Thoracic aorta (tissue), 2 donors: ENCODE results near the gene FCMR. TPM values are rescaled to one million over a fixed set of nuclear protein-coding genes. Genes with fewer than 3 reads are reported as not detected.

ENCODE experiments used
- ATAC-seq: fragments of 150-250 bp; one replicate; pipeline ENCODE4 v1.8.0; 2017; ENCODE audit warnings: low read depth; ENCODE audit not compliant: insufficient number of reproducible peaks, low FRiP score
- DNase-seq: peaks from one replicate; pipeline ENCODE4 v3.0.0-alpha.2; 2020; ENCODE audit warnings: low spot score
- H3K27ac ChIP-seq, 2 donors: fragments of 200-600 bp; sonication (generic); 1 replicate in 1 of 2; 2 replicates in 1 of 2; pipeline ENCODE4 v1.5.1; 2016; ENCODE audit warnings: mild to moderate bottlenecking in 2 of 2, moderate library complexity in 2 of 2
- H3K27me3 ChIP-seq: fragments of 200-600 bp; sonication (generic); replicated peaks from 2 replicates; pipeline ENCODE4 v1.6.0; 2016; ENCODE audit warnings: mild to moderate bottlenecking; ENCODE audit not compliant: insufficient read depth
- H3K36me3 ChIP-seq: fragments of 200-600 bp; sonication (generic); one replicate; pipeline ENCODE4 v1.5.1; 2016
- H3K4me1 ChIP-seq, 2 donors: fragments of 200-600 bp; sonication (generic); 1 replicate in 1 of 2; 2 replicates in 1 of 2; pipeline versions ENCODE4 v1.5.1 to v1.6.0; 2016; ENCODE audit warnings: low read depth in 2 of 2, mild to moderate bottlenecking in 1 of 2; ENCODE audit not compliant: control insufficient read depth in 1 of 2
- H3K4me3 ChIP-seq: fragments of 200-600 bp; sonication (generic); 2 replicates; pipeline ENCODE4 v1.5.1; 2016; ENCODE audit warnings: mild to moderate bottlenecking
- H3K9me3 ChIP-seq: fragments of 200-600 bp; sonication (generic); 2 replicates; pipeline ENCODE4 v1.5.1; 2016
- CTCF ChIP-seq: fragments of 200-600 bp; sonication (generic); IDR thresholded peaks from one replicate; pipeline ENCODE4 v1.5.1; 2019; ENCODE audit warnings: antibody characterized with exemption
- total RNA-seq, 2 donors: library from RNA; depleted of rRNA; stranded (reverse); fragments of >200 nt; gene quantifications; one replicate each; pipeline versions ENCODE4 v1.1.0 to v1.2.3, GENCODE V29; 2016

The FCMR gene
- total RNA-seq, 2 donors from 2014 or later: 5.4 TPM; not detected in 1

DNA sequence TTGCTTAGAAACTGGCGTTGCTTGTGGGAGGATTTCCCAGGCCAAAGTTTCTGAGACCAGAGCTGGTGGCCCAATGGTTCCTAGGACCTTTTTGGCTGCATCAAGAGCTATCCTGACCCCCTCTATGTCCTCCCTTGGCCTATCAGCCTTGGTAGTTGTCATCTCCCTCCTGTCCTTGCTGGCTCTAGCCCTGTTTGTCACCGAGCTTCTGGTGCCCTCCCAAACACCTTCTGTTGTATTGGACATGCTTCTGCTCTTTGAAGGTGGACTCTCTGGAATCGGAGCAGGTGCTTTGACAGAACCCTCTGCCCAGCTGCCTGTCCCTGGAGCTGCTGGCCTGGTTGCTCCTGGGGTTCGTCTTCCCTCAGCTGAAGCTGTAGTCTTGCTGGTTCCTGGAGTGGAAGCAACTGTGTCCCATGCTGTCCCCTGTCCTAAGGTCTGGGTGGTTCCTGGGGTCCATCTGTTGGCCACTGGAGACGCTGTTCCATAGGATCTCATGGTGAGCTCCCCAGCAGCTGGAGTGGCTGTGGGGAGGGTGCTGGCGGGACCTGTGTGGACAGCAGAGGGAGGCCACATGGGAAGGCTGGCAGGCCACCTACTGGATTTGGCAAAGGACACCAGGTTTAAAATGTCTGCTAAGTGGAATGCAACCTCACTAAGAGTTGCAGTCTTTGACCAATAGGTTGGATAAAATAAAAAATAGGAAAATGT is 39.1 kb upstream of the FCMR start:
- H3K27ac ChIP-seq: no peak overlapping the region
- H3K9me3 ChIP-seq: no peaks in the 10 kb centered on the region
- no peaks in the 10 kb centered on the region for H3K36me3 ChIP-seq
- ATAC-seq (no peak), DNase-seq (no peak)
- no peaks in the 10 kb centered on the region for H3K4me1 ChIP-seq
- no peak for TF ChIP-seq CTCF
- H3K27me3 ChIP-seq: no peaks in the 10 kb centered on the region
- H3K4me3 ChIP-seq: no peak overlapping the region

- Histone ChIP-seq H3K9me3 (no peaks in the 10 kb centered on the region), H3K4me1 (no peaks in the 10 kb centered on the region), H3K36me3 (no peaks in the 10 kb centered on the region), H3K4me3 (no peak overlapping the region), H3K27ac (no peak overlapping the region), H3K27me3 (no peaks in the 10 kb centered on the region)
- DNase-seq (no peak), ATAC-seq (no peak)
- TF ChIP-seq CTCF: no peak
Measured at GRCh38 chr1:206958144-206958543, 36.4 kb upstream of the FCMR start.

DNA sequence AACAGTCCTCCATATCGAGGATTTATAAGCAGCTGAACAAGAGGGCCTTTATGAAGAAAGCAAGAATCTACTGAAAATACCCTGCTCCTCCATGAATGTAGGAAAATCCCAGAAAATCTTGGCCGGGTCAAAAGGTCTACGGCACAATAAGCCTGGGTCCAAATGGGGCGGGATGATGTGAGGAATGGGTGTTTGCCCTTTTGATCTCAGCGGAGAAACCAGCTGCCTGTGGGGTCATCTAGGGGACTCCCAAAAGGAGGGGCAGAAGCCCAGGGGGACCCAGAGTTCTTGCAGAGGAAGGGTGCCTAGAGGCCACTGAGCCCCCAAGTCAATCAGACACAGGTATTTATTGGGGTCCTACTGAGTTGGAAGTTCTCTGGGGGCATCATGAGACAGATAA is 35.9 kb upstream of the FCMR start:
- no peaks in the 10 kb centered on the region for H3K9me3 ChIP-seq
- no peaks in the 10 kb centered on the region for H3K4me1 ChIP-seq
- DNase-seq: no peak
- no peak for TF ChIP-seq CTCF
- no peaks in the 10 kb centered on the region for H3K36me3 ChIP-seq
- H3K27me3 ChIP-seq: no peaks in the 10 kb centered on the region
- no peak overlapping the region for H3K4me3 ChIP-seq
- no peak overlapping the region for H3K27ac ChIP-seq
- ATAC-seq: no peak

- Histone ChIP-seq H3K4me3 (no peak overlapping the region), H3K27me3 (no peaks in the 10 kb centered on the region), H3K4me1 (no peaks in the 10 kb centered on the region), H3K27ac (no peak overlapping the region), H3K9me3 (no peaks in the 10 kb centered on the region), H3K36me3 (no peaks in the 10 kb centered on the region)
- ATAC-seq: no peak
- no peak for DNase-seq
- no peak for TF ChIP-seq CTCF
Measured at GRCh38 chr1:206955476-206956451, 34.0 kb upstream of the FCMR start.
